Measurements from ENCODE around the gene PSPN.

Gene PSPN

GRCh38 chr19:6325614-6326013, 50.1 kb downstream of the PSPN start:
- no peak for TF ChIP-seq CTCF (conservative IDR thresholded peaks at IDR 0.05; ENCODE audit: control insufficient read depth, insufficient read depth, low read depth, low read length)
- H3K4me3 ChIP-seq (ENCODE audit: control insufficient read depth, low read depth, low read length): no peak overlapping the region
- DNase-seq (ENCODE audit: low read depth): no peak

Measured in fibroblast of mammary gland (primary cell).